ACC112 (cell line): ENCODE results near the gene CREM.

Source experiments
- H2AFZ ChIP-seq: fragments of 200-600 bp; sonication (generic); one replicate; pipeline ENCODE4 v1.6.0; 2017; ENCODE audit warnings: antibody characterized with exemption, low read length; ENCODE audit not compliant: unreplicated experiment
- H3K27ac ChIP-seq: fragments of 200-600 bp; sonication (generic); 2 replicates; pipeline ENCODE4 v1.5.1; 2014; ENCODE audit warnings: low read depth, mild to moderate bottlenecking, antibody characterized with exemption, low read length, moderate library complexity
- H3K27me3 ChIP-seq: fragments of 200-600 bp; sonication (generic); 2 replicates; pipeline ENCODE4 v1.6.1; 2014; ENCODE audit warnings: mild to moderate bottlenecking, antibody characterized with exemption, low read length, moderate library complexity, mixed read lengths; ENCODE audit not compliant: insufficient read depth
- H3K36me3 ChIP-seq: fragments of 200-600 bp; sonication (generic); 2 replicates; pipeline ENCODE4 v1.6.1; 2016; ENCODE audit warnings: mild to moderate bottlenecking, antibody characterized with exemption, low read length, moderate library complexity, mixed read lengths; ENCODE audit not compliant: insufficient read depth
- H3K4me1 ChIP-seq: fragments of 200-600 bp; sonication (generic); one replicate; pipeline ENCODE4 v1.6.1; 2016; ENCODE audit warnings: low read length, mixed read lengths; ENCODE audit not compliant: insufficient read depth, unreplicated experiment, control insufficient read depth
- H3K4me3 ChIP-seq: fragments of 200-600 bp; sonication (generic); 2 replicates; pipeline ENCODE4 v1.5.1; 2014; ENCODE audit warnings: mild to moderate bottlenecking, low read depth, low read length
- H3K79me2 ChIP-seq: fragments of 200-600 bp; sonication (generic); one replicate; pipeline ENCODE4 v1.6.0; 2016; ENCODE audit warnings: low read length; ENCODE audit not compliant: control insufficient read depth, unreplicated experiment, insufficient read depth

CREM gene

GRCh38 chr10:35192645-35193249, 66.1 kb downstream of the CREM start:
- Histone ChIP-seq H3K79me2 (peaks cover 2% of the 10 kb centered on the region), H2AFZ (no peak overlapping the region), H3K36me3 (no peaks in the 10 kb centered on the region), H3K27me3 (no peaks in the 10 kb centered on the region), H3K4me1 (peaks cover 6% of the 10 kb centered on the region), H3K4me3 (no peak overlapping the region), H3K27ac (no peak overlapping the region)

GRCh38 chr10:35194471-35194870, 67.8 kb downstream of the CREM start:
- H3K27me3 ChIP-seq: no peaks in the 10 kb centered on the region
- peaks cover 6% of the 10 kb centered on the region for H3K4me1 ChIP-seq
- no peak overlapping the region for H3K4me3 ChIP-seq
- peaks cover 6% of the 10 kb centered on the region for H3K79me2 ChIP-seq
- no peaks in the 10 kb centered on the region for H3K36me3 ChIP-seq
- H2AFZ ChIP-seq: no peak overlapping the region
- peak overlapping the region; percentile 98 for H3K27ac ChIP-seq

- Histone ChIP-seq H3K27ac (peak overlapping the region; percentile 98), H3K79me2 (peaks cover 6% of the 10 kb centered on the region), H2AFZ (peak overlapping the region; percentile 88), H3K4me1 (peaks cover 6% of the 10 kb centered on the region), H3K27me3 (no peaks in the 10 kb centered on the region), H3K36me3 (no peaks in the 10 kb centered on the region), H3K4me3 (peak overlapping the region; percentile 88)
These were observed 68.3 kb downstream of the CREM start for GRCh38 chr10:35194906-35195305.

GRCh38 chr10:35195361-35196306, 69.0 kb downstream of the CREM start:
- peaks cover 6% of the 10 kb centered on the region for H3K4me1 ChIP-seq
- H3K27ac ChIP-seq: peak overlapping the region; percentile 98
- no peaks in the 10 kb centered on the region for H3K27me3 ChIP-seq
- no peaks in the 10 kb centered on the region for H3K36me3 ChIP-seq
- peak overlapping the region; percentile 88 for H3K4me3 ChIP-seq
- peaks cover 6% of the 10 kb centered on the region for H3K79me2 ChIP-seq
- peak overlapping the region; percentile 99 for H2AFZ ChIP-seq

- H3K27me3 ChIP-seq: no peaks in the 10 kb centered on the region
- no peaks in the 10 kb centered on the region for H3K36me3 ChIP-seq
- H3K4me1 ChIP-seq: peaks cover under 1% of the 10 kb centered on the region
- no peak overlapping the region for H3K4me3 ChIP-seq
- peaks cover 6% of the 10 kb centered on the region for H3K79me2 ChIP-seq
- no peak overlapping the region for H2AFZ ChIP-seq
- H3K27ac ChIP-seq: no peak overlapping the region
These were observed 73.8 kb downstream of the CREM start for GRCh38 chr10:35200487-35200886.

- H3K27ac ChIP-seq: no peak overlapping the region
- no peaks in the 10 kb centered on the region for H3K4me1 ChIP-seq
- H3K27me3 ChIP-seq: no peaks in the 10 kb centered on the region
- no peaks in the 10 kb centered on the region for H3K36me3 ChIP-seq
- H3K79me2 ChIP-seq: peaks cover 6% of the 10 kb centered on the region
- H3K4me3 ChIP-seq: no peak overlapping the region
- H2AFZ ChIP-seq: no peak overlapping the region
These were observed 74.6 kb downstream of the CREM start for GRCh38 chr10:35201234-35201633.

GRCh38 chr10:35202050-35202449, 75.4 kb downstream of the CREM start:
- no peak overlapping the region for H3K4me3 ChIP-seq
- no peak overlapping the region for H2AFZ ChIP-seq
- H3K27me3 ChIP-seq: no peaks in the 10 kb centered on the region
- H3K79me2 ChIP-seq: peaks cover 6% of the 10 kb centered on the region
- no peaks in the 10 kb centered on the region for H3K36me3 ChIP-seq
- no peaks in the 10 kb centered on the region for H3K4me1 ChIP-seq
- H3K27ac ChIP-seq: no peak overlapping the region

- Histone ChIP-seq H3K27me3 (no peaks in the 10 kb centered on the region), H3K36me3 (no peaks in the 10 kb centered on the region), H3K4me3 (no peak overlapping the region), H3K4me1 (no peaks in the 10 kb centered on the region), H2AFZ (no peak overlapping the region), H3K79me2 (no peaks in the 10 kb centered on the region), H3K27ac (no peak overlapping the region)
These were observed 77.1 kb downstream of the CREM start for GRCh38 chr10:35203745-35204144.

- H3K27ac ChIP-seq: no peak overlapping the region
- H3K36me3 ChIP-seq: no peaks in the 10 kb centered on the region
- no peak overlapping the region for H2AFZ ChIP-seq
- no peaks in the 10 kb centered on the region for H3K27me3 ChIP-seq
- H3K4me3 ChIP-seq: no peak overlapping the region
- no peaks in the 10 kb centered on the region for H3K4me1 ChIP-seq
- H3K79me2 ChIP-seq: no peaks in the 10 kb centered on the region
These were observed 78.1 kb downstream of the CREM start for GRCh38 chr10:35204650-35205319.

- H2AFZ ChIP-seq: no peak overlapping the region
- H3K4me3 ChIP-seq: no peak overlapping the region
- no peaks in the 10 kb centered on the region for H3K27me3 ChIP-seq
- no peaks in the 10 kb centered on the region for H3K4me1 ChIP-seq
- H3K79me2 ChIP-seq: no peaks in the 10 kb centered on the region
- H3K36me3 ChIP-seq: no peaks in the 10 kb centered on the region
- H3K27ac ChIP-seq: no peak overlapping the region
These were observed 79.6 kb downstream of the CREM start for GRCh38 chr10:35206274-35206673.
